GM21825 (cell line): ENCODE results near the gene INTU.

Source experiments
- ATAC-seq: cut with Tn5 transposase; IDR thresholded peaks from one replicate; pipeline ENCODE4 v1.9.1; 2021; ENCODE audit warnings: mild to moderate bottlenecking, moderate library complexity; ENCODE audit not compliant: unreplicated experiment

Gene INTU

DNA sequence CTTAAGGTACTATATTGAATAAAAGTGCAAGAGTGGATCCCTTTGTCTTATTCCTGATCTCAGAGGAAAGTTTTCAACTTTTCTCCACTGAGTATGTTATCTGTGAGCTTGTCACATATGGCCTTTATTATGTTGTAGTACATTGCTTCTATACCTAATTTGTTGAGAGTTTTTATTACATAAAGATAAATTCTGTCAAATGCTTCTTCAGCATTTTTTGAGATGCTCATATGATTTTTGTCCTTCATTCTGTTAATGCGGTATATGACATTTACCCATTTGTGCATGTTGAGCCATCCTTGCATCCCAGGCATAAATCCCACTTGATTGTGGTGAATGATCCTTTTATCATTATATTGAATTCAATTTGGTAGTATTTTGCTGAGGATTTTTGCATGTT, 108.5 kb downstream of the INTU start:
- no peak for ATAC-seq

DNA sequence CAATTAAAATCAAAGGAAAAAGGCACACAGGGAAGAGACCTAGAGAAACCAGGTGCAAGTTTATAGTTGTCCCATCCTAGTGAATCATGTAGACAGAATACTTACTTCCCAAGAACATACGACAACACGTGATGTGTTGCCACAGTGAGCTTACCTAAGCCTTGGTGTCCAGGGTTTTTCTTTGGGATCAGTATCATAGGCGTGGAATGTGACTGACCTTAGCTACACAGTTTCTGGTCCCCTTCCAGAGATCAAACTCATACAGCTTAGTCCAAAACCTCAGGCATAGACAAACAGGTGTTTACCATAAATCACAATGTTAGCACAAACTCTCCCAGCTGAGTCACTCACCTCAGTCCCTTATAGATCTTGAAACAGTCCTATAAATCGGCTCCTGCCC, 115.1 kb downstream of the INTU start:
- ATAC-seq = no peak

DNA sequence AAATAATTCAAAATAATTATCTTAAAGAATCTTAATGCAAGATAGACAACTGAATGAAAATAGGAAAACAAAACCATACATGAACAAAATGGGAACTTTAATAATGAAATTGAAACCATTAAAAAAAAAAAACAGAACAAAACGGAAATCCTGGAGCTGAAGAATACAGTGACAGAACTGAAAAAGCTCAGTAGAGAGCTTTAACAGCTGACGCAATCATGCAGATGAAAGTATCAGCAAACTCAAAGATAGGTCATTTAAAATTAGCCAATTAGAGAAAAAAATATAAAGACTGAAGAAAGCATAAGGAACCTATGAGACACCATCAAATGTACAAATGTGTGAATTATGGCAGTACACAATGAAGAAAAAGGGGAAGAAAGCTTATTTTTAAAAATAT, 116.2 kb downstream of the INTU start:
- ATAC-seq = no peak

DNA sequence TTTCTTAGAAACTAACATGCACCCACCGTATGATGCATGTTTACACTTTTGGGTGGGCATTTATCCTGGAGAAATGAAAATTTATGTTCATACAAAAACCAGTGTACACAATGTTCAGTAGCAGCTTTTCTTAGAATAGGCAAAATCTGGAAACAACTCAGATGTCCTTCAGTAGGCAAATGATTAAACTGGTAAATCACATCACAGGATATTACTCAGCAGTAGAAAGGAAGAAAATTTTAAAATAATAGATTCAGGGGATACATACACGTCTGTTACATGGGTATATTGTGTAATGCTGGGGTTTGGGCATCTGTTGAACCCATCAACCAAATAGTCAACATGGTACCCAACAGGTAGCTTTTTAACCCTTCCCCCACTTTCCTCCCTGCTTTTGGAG, 124.1 kb downstream of the INTU start:
- ATAC-seq = no peak

DNA sequence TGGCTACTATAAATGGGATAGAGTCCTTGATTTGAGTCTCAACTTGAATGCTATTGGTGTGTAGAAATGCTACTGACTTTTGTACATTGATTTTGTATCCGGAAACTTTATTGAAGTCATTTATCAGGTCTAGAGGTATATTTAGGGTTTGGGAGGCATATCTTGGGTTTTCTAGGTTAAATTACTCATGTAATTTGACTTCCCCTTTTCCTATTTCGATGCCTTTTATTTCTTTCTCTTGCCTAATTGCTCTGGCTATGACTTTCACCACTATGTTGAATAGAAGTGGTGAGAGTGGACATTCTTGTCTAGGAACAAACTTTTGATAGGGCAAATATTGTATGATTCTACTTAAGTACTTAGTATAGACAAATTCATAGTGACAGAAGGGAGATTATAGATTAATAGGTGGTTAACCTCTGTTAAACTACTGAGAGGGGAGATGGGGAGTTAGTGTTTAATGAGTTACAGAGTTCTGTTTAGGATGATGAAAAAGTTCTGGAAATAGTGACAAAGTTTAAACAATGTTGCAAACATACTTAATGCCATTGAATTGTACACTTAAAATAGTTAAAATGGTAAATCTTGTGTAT, 126.6 kb downstream of the INTU start:
- peak; percentile 61 for ATAC-seq

DNA sequence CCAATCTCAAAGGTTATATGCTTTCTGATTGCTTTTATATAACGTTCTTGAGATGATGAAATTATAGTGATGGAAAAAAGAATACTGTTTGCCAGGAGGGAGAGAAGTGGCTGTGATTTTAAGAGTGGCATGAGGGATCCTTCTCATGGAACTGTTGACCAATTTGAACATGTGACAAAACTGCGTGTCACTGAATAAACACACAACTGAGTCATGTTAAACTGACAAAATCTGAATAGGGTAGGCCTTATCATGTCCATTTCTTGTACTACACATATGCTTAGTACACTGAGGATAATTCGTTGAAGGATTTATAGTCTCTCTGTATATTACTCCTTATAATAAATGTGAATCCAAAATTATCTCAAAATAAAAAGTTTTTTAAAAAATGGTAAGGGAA, 127.1 kb downstream of the INTU start:
- ATAC-seq = no peak

DNA sequence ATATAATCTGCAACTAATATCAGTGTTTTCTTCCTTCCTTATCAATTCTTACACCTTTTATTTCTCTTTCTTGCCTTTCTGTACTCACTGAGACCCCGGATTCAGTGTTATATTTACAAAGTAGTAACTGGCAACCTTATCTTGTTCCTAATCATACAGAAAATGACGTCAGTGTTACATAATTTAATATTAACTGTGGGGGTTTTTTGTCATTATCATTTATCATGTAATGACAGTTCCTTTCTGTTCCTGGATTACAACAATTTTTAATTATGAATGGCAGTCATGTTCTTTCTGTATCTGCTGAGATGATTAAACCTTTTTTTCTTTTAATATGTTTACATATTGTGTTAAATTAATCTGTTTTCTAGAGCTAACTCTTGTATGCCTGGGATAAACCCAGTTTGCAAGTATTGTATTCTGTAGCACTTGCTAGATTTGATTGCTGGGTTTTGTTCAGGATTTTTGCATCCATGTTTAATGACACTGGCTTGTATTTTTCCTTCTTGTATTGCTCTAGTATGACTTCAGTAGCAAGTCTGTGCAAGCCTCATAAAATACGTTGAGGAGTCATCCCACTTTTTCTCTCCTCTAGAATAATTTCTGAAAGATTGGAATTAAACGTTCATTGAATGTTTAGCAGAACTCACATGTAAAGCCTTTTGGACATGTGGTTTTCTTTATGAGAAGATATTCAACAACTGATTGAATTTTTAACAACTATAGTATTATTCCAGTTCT, 138.9 kb downstream of the INTU start:
- ATAC-seq = no peak

DNA sequence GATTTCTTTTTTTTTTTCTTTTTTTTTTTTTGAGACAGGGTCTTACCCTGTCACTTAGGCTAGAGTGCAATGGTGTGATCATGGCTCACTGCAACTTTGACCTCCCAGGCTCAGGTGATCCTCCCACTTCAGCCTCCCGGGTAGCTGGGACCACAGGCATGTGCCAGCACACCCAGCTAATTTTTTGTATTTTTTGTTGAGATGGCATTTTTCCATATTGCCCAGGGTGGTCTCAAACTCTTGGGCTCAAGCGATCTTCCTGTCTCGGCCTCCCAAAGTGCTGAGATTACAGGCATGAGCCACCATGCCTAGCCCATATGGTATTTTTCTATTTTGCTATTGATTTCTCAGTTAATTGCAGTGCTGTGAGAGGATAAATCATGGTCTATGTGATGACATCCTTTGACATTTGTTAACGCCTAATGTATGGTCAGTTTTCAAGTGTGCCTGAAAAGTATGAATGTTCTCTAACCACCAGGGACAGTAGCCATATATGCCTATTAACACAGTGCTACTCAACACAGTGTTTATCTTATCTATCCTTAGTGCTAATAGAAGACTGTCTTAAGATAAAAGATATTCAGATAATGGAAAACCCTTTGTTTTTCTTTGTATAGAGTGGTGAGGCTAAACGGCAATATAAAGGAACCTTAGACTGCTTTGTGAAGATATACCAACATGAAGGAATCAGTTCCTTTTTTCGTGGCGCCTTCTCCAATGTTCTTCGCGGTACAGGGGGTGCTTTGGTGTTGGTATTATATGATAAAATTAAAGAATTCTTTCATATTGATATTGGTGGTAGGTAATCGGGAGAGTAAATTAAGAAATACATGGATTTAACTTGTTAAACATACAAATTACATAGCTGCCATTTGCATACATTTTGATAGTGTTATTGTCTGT, 140.3 kb downstream of the INTU start:
- no peak for ATAC-seq

DNA sequence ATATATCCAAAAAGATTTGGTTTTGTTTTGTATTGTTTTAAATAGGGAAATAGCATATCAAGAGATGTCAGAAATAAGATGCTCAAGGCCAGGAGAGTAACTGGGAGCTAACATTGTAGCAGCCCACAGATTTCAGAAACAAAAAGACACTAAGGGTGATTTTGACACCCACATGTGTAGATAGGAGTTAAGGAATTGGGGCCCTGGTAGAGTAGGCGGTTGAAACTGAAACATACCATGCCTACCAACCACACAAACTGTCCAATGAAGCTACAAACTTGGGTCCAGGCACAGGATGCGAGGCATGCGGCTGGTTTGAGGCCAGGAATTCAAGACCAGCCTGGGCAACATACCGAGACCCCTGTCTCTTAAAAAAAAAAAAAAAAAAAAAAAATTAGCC, 143.1 kb downstream of the INTU start:
- ATAC-seq = no peak
